ENCODE measurements around the gene LRRC4C. TPM values are rescaled to one million over a fixed set of nuclear protein-coding genes. Genes with fewer than 3 reads are reported as not detected.

The LRRC4C gene
- total RNA-seq, 1 donor from 2014 or later, result not detected

- Mint-ChIP-seq H3K4me3 (no peak overlapping the region), H3K27me3 (ENCODE audit: insufficient read depth) (peaks cover 10% of the 10 kb centered on the region), H3K36me3 (ENCODE audit: low read depth) (no peaks in the 10 kb centered on the region), H3K27ac (no peak overlapping the region), H3K4me1 (ENCODE audit: low read depth) (no peaks in the 10 kb centered on the region), H3K9me3 (no peaks in the 10 kb centered on the region)
- no peak for DNase-seq (ENCODE audit: low spot score)
- intact Hi-C loops (cut with micrococcal nuclease), result loop anchor here (5.0 kb wide), 1 partner anchor 919 kb away; no protein-coding TSS in a partner anchor
These were observed 1168.1 kb downstream of the LRRC4C start for GRCh38 chr11:40291329-40291728.

- Mint-ChIP-seq H3K27me3 (ENCODE audit: insufficient read depth) (peaks cover 10% of the 10 kb centered on the region), H3K4me1 (ENCODE audit: low read depth) (no peaks in the 10 kb centered on the region), H3K4me3 (no peak overlapping the region), H3K9me3 (no peaks in the 10 kb centered on the region), H3K36me3 (ENCODE audit: low read depth) (no peaks in the 10 kb centered on the region), H3K27ac (no peak overlapping the region)
- intact Hi-C loops (cut with micrococcal nuclease), result loop anchor here (5.0 kb wide), 1 partner anchor 918 kb away; no protein-coding TSS in a partner anchor
- no peak for DNase-seq (ENCODE audit: low spot score)
These were observed 1169.3 kb downstream of the LRRC4C start for GRCh38 chr11:40290171-40290631.

GRCh38 chr11:40289370-40289769 lies 1170.1 kb downstream of the LRRC4C start:
- intact Hi-C loops (cut with micrococcal nuclease), result no loop called here
- no peak for DNase-seq (ENCODE audit: low spot score)
- H3K27ac Mint-ChIP-seq, result no peak overlapping the region
- H3K36me3 Mint-ChIP-seq (ENCODE audit: low read depth), result no peaks in the 10 kb centered on the region
- no peaks in the 10 kb centered on the region for H3K9me3 Mint-ChIP-seq
- H3K4me3 Mint-ChIP-seq, result no peak overlapping the region
- H3K27me3 Mint-ChIP-seq (ENCODE audit: insufficient read depth), result peaks cover 10% of the 10 kb centered on the region
- no peaks in the 10 kb centered on the region for H3K4me1 Mint-ChIP-seq (ENCODE audit: low read depth)

GRCh38 chr11:40287916-40288803 lies 1171.3 kb downstream of the LRRC4C start:
- Mint-ChIP-seq H3K9me3 (no peaks in the 10 kb centered on the region), H3K4me1 (ENCODE audit: low read depth) (no peaks in the 10 kb centered on the region), H3K27me3 (ENCODE audit: insufficient read depth) (peaks cover 6% of the 10 kb centered on the region), H3K4me3 (no peak overlapping the region), H3K27ac (no peak overlapping the region), H3K36me3 (ENCODE audit: low read depth) (no peaks in the 10 kb centered on the region)
- DNase-seq (ENCODE audit: low spot score), result no peak
- intact Hi-C loops (cut with micrococcal nuclease), result no loop called here

- no peaks in the 10 kb centered on the region for H3K9me3 Mint-ChIP-seq
- no peak for DNase-seq (ENCODE audit: low spot score)
- no peak overlapping the region for H3K4me3 Mint-ChIP-seq
- H3K4me1 Mint-ChIP-seq (ENCODE audit: low read depth), result no peaks in the 10 kb centered on the region
- no peak overlapping the region for H3K27ac Mint-ChIP-seq
- intact Hi-C loops (cut with micrococcal nuclease), result no loop called here
- no peaks in the 10 kb centered on the region for H3K27me3 Mint-ChIP-seq (ENCODE audit: insufficient read depth)
- H3K36me3 Mint-ChIP-seq (ENCODE audit: low read depth), result no peaks in the 10 kb centered on the region
These were observed 1173.3 kb downstream of the LRRC4C start for GRCh38 chr11:40286137-40286536.

GRCh38 chr11:40285558-40285957 lies 1173.9 kb downstream of the LRRC4C start:
- H3K36me3 Mint-ChIP-seq (ENCODE audit: low read depth), result no peaks in the 10 kb centered on the region
- intact Hi-C loops (cut with micrococcal nuclease), result no loop called here
- H3K27ac Mint-ChIP-seq, result no peak overlapping the region
- no peaks in the 10 kb centered on the region for H3K4me1 Mint-ChIP-seq (ENCODE audit: low read depth)
- no peaks in the 10 kb centered on the region for H3K9me3 Mint-ChIP-seq
- H3K4me3 Mint-ChIP-seq, result no peak overlapping the region
- no peaks in the 10 kb centered on the region for H3K27me3 Mint-ChIP-seq (ENCODE audit: insufficient read depth)
- DNase-seq (ENCODE audit: low spot score), result no peak

- intact Hi-C loops (cut with micrococcal nuclease), result no loop called here
- H3K4me3 Mint-ChIP-seq, result no peak overlapping the region
- H3K27ac Mint-ChIP-seq, result no peak overlapping the region
- no peak for DNase-seq (ENCODE audit: low spot score)
- no peaks in the 10 kb centered on the region for H3K27me3 Mint-ChIP-seq (ENCODE audit: insufficient read depth)
- H3K9me3 Mint-ChIP-seq, result peaks cover 4% of the 10 kb centered on the region
- H3K36me3 Mint-ChIP-seq (ENCODE audit: low read depth), result no peaks in the 10 kb centered on the region
- no peaks in the 10 kb centered on the region for H3K4me1 Mint-ChIP-seq (ENCODE audit: low read depth)
These were observed 1178.3 kb downstream of the LRRC4C start for GRCh38 chr11:40281052-40281580.

- no peaks in the 10 kb centered on the region for H3K36me3 Mint-ChIP-seq (ENCODE audit: low read depth)
- peaks cover 4% of the 10 kb centered on the region for H3K9me3 Mint-ChIP-seq
- intact Hi-C loops (cut with micrococcal nuclease), result no loop called here
- DNase-seq (ENCODE audit: low spot score), result no peak
- H3K27me3 Mint-ChIP-seq (ENCODE audit: insufficient read depth), result no peaks in the 10 kb centered on the region
- H3K4me1 Mint-ChIP-seq (ENCODE audit: low read depth), result no peaks in the 10 kb centered on the region
- no peak overlapping the region for H3K4me3 Mint-ChIP-seq
- no peak overlapping the region for H3K27ac Mint-ChIP-seq
These were observed 1179.0 kb downstream of the LRRC4C start for GRCh38 chr11:40280159-40281051.

GRCh38 chr11:40276960-40277359 lies 1182.5 kb downstream of the LRRC4C start:
- no peaks in the 10 kb centered on the region for H3K27me3 Mint-ChIP-seq (ENCODE audit: insufficient read depth)
- no peaks in the 10 kb centered on the region for H3K36me3 Mint-ChIP-seq (ENCODE audit: low read depth)
- H3K4me1 Mint-ChIP-seq (ENCODE audit: low read depth), result no peaks in the 10 kb centered on the region
- no peak overlapping the region for H3K4me3 Mint-ChIP-seq
- peaks cover 4% of the 10 kb centered on the region for H3K9me3 Mint-ChIP-seq
- H3K27ac Mint-ChIP-seq, result no peak overlapping the region
- intact Hi-C loops (cut with micrococcal nuclease), result no loop called here
- DNase-seq (ENCODE audit: low spot score), result no peak

GRCh38 chr11:40274017-40274416 lies 1185.4 kb downstream of the LRRC4C start:
- intact Hi-C loops (cut with micrococcal nuclease), result no loop called here
- Mint-ChIP-seq H3K9me3 (peaks cover 4% of the 10 kb centered on the region), H3K4me3 (no peak overlapping the region), H3K27me3 (ENCODE audit: insufficient read depth) (no peaks in the 10 kb centered on the region), H3K4me1 (ENCODE audit: low read depth) (no peaks in the 10 kb centered on the region), H3K36me3 (ENCODE audit: low read depth) (no peaks in the 10 kb centered on the region), H3K27ac (no peak overlapping the region)
- no peak for DNase-seq (ENCODE audit: low spot score)

- Mint-ChIP-seq H3K27me3 (ENCODE audit: insufficient read depth) (no peaks in the 10 kb centered on the region), H3K27ac (no peak overlapping the region), H3K36me3 (ENCODE audit: low read depth) (no peaks in the 10 kb centered on the region)
These were observed 1186.2 kb downstream of the LRRC4C start for GRCh38 chr11:40273192-40273732.

GRCh38 chr11:40271361-40271760 lies 1188.1 kb downstream of the LRRC4C start:
- Mint-ChIP-seq H3K4me1 (ENCODE audit: low read depth) (no peaks in the 10 kb centered on the region), H3K27ac (no peak overlapping the region), H3K36me3 (ENCODE audit: low read depth) (no peaks in the 10 kb centered on the region), H3K27me3 (ENCODE audit: insufficient read depth) (no peaks in the 10 kb centered on the region), H3K9me3 (no peaks in the 10 kb centered on the region), H3K4me3 (no peak overlapping the region)
- intact Hi-C loops (cut with micrococcal nuclease), result no loop called here
- DNase-seq (ENCODE audit: low spot score), result no peak

More at GRCh38 chr11:40273192-40273732, 1186.2 kb downstream of the LRRC4C start:
- no peak for DNase-seq (ENCODE audit: low spot score)
- no peaks in the 10 kb centered on the region for H3K4me1 Mint-ChIP-seq (ENCODE audit: low read depth)
- H3K9me3 Mint-ChIP-seq, result peaks cover 4% of the 10 kb centered on the region
- intact Hi-C loops (cut with micrococcal nuclease), result no loop called here
- H3K4me3 Mint-ChIP-seq, result no peak overlapping the region
